Measurements from ENCODE around the gene COPG1.

DNA sequence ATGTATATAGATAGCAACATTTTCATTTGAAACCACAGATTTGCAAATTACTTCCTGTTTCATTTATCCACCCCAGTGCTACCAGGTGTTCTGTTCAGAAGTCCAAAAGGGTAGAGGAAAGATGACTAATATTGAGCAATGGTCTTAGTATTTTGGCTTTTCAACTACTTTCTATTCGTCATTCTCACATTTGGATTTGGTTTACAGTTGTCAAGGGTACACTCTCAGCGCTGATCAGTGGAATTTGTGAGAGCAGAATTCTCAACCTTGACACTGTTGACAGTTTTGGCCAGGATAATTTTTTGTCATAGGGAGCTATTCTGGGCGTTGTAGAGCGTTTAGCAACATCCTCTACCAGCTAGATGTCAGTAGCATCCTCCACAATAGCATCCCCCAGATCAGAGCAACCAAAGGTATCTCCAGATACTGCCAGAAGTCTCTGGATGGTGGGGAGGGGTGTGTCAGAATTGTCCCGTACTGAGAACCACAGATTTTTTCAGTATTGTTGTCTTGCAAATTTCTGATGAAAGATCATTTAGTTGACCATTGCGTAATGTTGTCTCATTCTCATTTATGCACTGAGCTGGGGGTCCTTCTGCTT lies 33.4 kb downstream of the COPG1 start:
- no peak for TF ChIP-seq POLR2A (IDR thresholded peaks at IDR 0.05)
- TF ChIP-seq, protein P1, sequence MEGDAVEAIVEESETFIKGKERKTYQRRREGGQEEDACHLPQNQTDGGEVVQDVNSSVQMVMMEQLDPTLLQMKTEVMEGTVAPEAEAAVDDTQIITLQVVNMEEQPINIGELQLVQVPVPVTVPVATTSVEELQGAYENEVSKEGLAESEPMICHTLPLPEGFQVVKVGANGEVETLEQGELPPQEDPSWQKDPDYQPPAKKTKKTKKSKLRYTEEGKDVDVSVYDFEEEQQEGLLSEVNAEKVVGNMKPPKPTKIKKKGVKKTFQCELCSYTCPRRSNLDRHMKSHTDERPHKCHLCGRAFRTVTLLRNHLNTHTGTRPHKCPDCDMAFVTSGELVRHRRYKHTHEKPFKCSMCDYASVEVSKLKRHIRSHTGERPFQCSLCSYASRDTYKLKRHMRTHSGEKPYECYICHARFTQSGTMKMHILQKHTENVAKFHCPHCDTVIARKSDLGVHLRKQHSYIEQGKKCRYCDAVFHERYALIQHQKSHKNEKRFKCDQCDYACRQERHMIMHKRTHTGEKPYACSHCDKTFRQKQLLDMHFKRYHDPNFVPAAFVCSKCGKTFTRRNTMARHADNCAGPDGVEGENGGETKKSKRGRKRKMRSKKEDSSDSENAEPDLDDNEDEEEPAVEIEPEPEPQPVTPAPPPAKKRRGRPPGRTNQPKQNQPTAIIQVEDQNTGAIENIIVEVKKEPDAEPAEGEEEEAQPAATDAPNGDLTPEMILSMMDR (IDR thresholded peaks at IDR 0.05) = no peak
- no peak for TF ChIP-seq POLR2AphosphoS5 (IDR thresholded peaks at IDR 0.05)

All from breast epithelium (tissue), 3 donors.